A549 (cell line): Measurements from ENCODE around the gene FBXO47. TPM values are rescaled to one million over a fixed set of nuclear protein-coding genes. Genes with fewer than 3 reads are reported as not detected.
A peak's percentile ranks its signal among the peaks of the same experiment; 100 is the strongest.

Experiments
- ATAC-seq, 2 experiments: fragments of 200-7000 bp in 1 of 2; fragments of >200 bp in 1 of 2; cut with Nextera tagmentation in 1 of 2; cut with Tn5 transposase in 1 of 2; 3 replicates each; pipeline versions ENCODE4 v1.8.0 to v1.9.1; 2018 to 2020; ENCODE audit warnings: mild to moderate bottlenecking in 1 of 2, moderate library complexity in 1 of 2
- CTCF ChIA-PET: fragments of 300-600 bp; sonication (Branson Sonifier 250); formaldehyde crosslinking; extraction: SDS; loops from one replicate; lab custom pipeline; 2021; ENCODE audit warnings: antibody characterized with exemption, inconsistent platforms; lab: Yijun Ruan, JAX
- POLR2A ChIA-PET: fragments of 350-600 bp; formaldehyde crosslinking; extraction: SDS; loops from one replicate; lab custom pipeline; 2021; ENCODE audit warnings: antibody characterized with exemption, inconsistent platforms; lab: Yijun Ruan, JAX
- DNase-seq, 2 experiments: peaks; one replicate each; pipeline versions ENCODE4 v3.0.0 to v3.0.0-alpha.2; 2011 to 2016; ENCODE audit warnings: low read depth in 1 of 2, low spot score in 1 of 2
- FAIRE-seq: peaks from 2 replicates; lab custom pipeline; 2011; peaks lifted over from hg19 to GRCh38; lab: Jason Lieb, UNC
- H3K27ac ChIP-seq, 2 experiments: fragments of >200 bp; sonication (Bioruptor Twin); formaldehyde crosslinking; 3 replicates each; pipeline ENCODE4 v1.5.1; 2016 to 2017
- H3K4me1 ChIP-seq: fragments of >200 bp; sonication (Bioruptor Twin); formaldehyde crosslinking; 3 replicates; pipeline ENCODE4 v1.6.1; 2016
- H3K4me2 ChIP-seq: fragments of >200 bp; sonication (Bioruptor Twin); formaldehyde crosslinking; 3 replicates; pipeline ENCODE4 v1.6.1; 2016
- H3K4me3 ChIP-seq: fragments of >200 bp; sonication (Bioruptor Twin); formaldehyde crosslinking; 3 replicates; pipeline ENCODE4 v1.5.1; 2016
- H3K9me3 ChIP-seq: fragments of >200 bp; sonication (Bioruptor Twin); formaldehyde crosslinking; 3 replicates; pipeline ENCODE4 v1.6.1; 2016
- CHD4 ChIP-seq: fragments of 200-600 bp; sonication (generic); IDR thresholded peaks from 2 replicates; pipeline ENCODE4 v1.6.1; 2016; ENCODE audit warnings: antibody characterized with exemption, mild to moderate bottlenecking, borderline replicate concordance
- FOSB ChIP-seq: fragments of 250-450 bp; sonication (Bioruptor Pico); IDR thresholded peaks from 2 replicates; pipeline ENCODE4 v1.5.0; 2020; ENCODE audit warnings: mild to moderate bottlenecking, moderate library complexity
- HDAC2 ChIP-seq: fragments of 200-600 bp; sonication (generic); IDR thresholded peaks from 2 replicates; pipeline ENCODE4 v1.6.1; 2016
- HES2 ChIP-seq: fragments of >200 bp; sonication (Bioruptor Twin); formaldehyde crosslinking; IDR thresholded peaks from 2 replicates; pipeline ENCODE4 v1.6.1; 2016
- HEYL ChIP-seq: fragments of 250-450 bp; sonication (Bioruptor Pico); IDR thresholded peaks from 2 replicates; pipeline ENCODE4 v1.8.0; 2021; ENCODE audit warnings: mild to moderate bottlenecking, moderate library complexity
- HMGXB4 ChIP-seq: fragments of 250-450 bp; sonication (Bioruptor Pico); IDR thresholded peaks from 2 replicates; pipeline ENCODE4 v1.5.0; 2021; ENCODE audit warnings: mild to moderate bottlenecking, moderate library complexity, borderline replicate concordance
- HOXA7 ChIP-seq: fragments of 250-450 bp; sonication (Bioruptor Pico); IDR thresholded peaks from 2 replicates; pipeline ENCODE4 v1.5.0; 2020; ENCODE audit warnings: mild to moderate bottlenecking, moderate library complexity
- HOXB13 ChIP-seq: fragments of 250-450 bp; sonication (Bioruptor Pico); IDR thresholded peaks from 2 replicates; pipeline ENCODE4 v1.5.0; 2020; ENCODE audit warnings: low read depth, mild to moderate bottlenecking, moderate library complexity
- JUN ChIP-seq, 2 experiments: fragments of >200 bp; sonication (Bioruptor Twin); formaldehyde crosslinking; IDR thresholded peaks; 2 replicates in 1 of 2; 3 replicates in 1 of 2; pipeline ENCODE4 v1.6.1; 2016 to 2017
- KDM5A ChIP-seq: fragments of 200-600 bp; sonication (generic); IDR thresholded peaks from 2 replicates; pipeline ENCODE4 v1.6.1; 2016; ENCODE audit warnings: antibody characterized with exemption, mild to moderate bottlenecking
- MAFK ChIP-seq: fragments of 450-650 bp; IDR thresholded peaks from 2 replicates; pipeline ENCODE4 v1.6.1; 2014; ENCODE audit not compliant: partially characterized antibody
- NFE2L2 ChIP-seq: fragments of 150-350 bp; conservative IDR thresholded peaks from 2 replicates; pipeline ENCODE4 v1.6.1; 2014; ENCODE audit warnings: low read length
- NPAS2 ChIP-seq: fragments of 250-450 bp; sonication (Bioruptor Pico); IDR thresholded peaks from 2 replicates; pipeline ENCODE4 v1.8.0; 2022; ENCODE audit warnings: mild to moderate bottlenecking, moderate library complexity, borderline replicate concordance
- NR3C1 ChIP-seq: fragments of >200 bp; sonication (Bioruptor Twin); formaldehyde crosslinking; IDR thresholded peaks from 3 replicates; pipeline ENCODE4 v1.6.1; 2017
- PHF8 ChIP-seq: fragments of 200-600 bp; sonication (generic); IDR thresholded peaks from 2 replicates; pipeline ENCODE4 v1.6.1; 2016; ENCODE audit warnings: low read depth, mild to moderate bottlenecking, antibody characterized with exemption, moderate library complexity, borderline replicate concordance
- RAD21 ChIP-seq, 2 experiments: fragments of >200 bp in 1 of 2; sonication (Bioruptor Twin) in 1 of 2; formaldehyde crosslinking in 1 of 2; IDR thresholded peaks in 1 of 2; conservative IDR thresholded peaks in 1 of 2; 2 replicates in 1 of 2; 3 replicates in 1 of 2; pipeline ENCODE4 v1.6.1; 2012 to 2018; ENCODE audit warnings: inconsistent platforms in 1 of 2
- RNF2 ChIP-seq: fragments of 200-600 bp; sonication (generic); IDR thresholded peaks from 2 replicates; pipeline ENCODE4 v1.6.1; 2016; ENCODE audit warnings: low read depth, mild to moderate bottlenecking, antibody characterized with exemption, moderate library complexity, borderline replicate concordance
- SMC3 ChIP-seq: fragments of >200 bp; sonication (Bioruptor Twin); formaldehyde crosslinking; IDR thresholded peaks from 3 replicates; pipeline ENCODE4 v1.6.1; 2018; ENCODE audit warnings: inconsistent platforms
- WGBS: methylation state at CpG from one replicate; pipeline ENCODE4 v1.1.6; 2017; ENCODE audit errors: missing lambda C conversion rate; 5-methylcytosine and 5-hydroxymethylcytosine counted together
- polyA plus RNA-seq, 4 experiments: library from polyadenylated mRNA; depleted of rRNA in 3 of 4; stranded (reverse); fragments of >200 nt; fragmentation: RNase III in 1 of 4; extraction: RNeasy Plus Mini Kit Qiagen cat#74134 plus additional on column Dnase treatment in 1 of 4; gene quantifications; 2 replicates in 3 of 4; 3 replicates in 1 of 4; pipeline ENCODE4 v1.2.3, GENCODE V29; 2011 to 2017
- TF ChIP-seq, protein P1 (sequence below): fragments of 250-450 bp; sonication (Bioruptor Pico); IDR thresholded peaks from 2 replicates; pipeline ENCODE4 v1.5.0; 2020; ENCODE audit warnings: low read depth, mild to moderate bottlenecking, moderate library complexity
- TF ChIP-seq, protein P2 (sequence below): IDR thresholded peaks from 2 replicates; pipeline ENCODE4 v1.6.1; 2012
- TF ChIP-seq, protein P3 (sequence below): fragments of >200 bp; sonication (Bioruptor Twin); formaldehyde crosslinking; IDR thresholded peaks from 3 replicates; pipeline ENCODE4 v1.5.1; 2016

Gene FBXO47
- polyA plus RNA-seq, 2 of the 4 experiments (the other 2 are of a cell fraction): 0.04 TPM; not detected in 1

- DNase-seq: no peak
- FAIRE-seq: no peak
- Histone ChIP-seq H3K27ac (no peak overlapping the region), H3K9me3 (no peaks in the 10 kb centered on the region), H3K4me3 (no peak overlapping the region), H3K4me2 (no peak overlapping the region), H3K4me1 (peaks cover 26% of the 10 kb centered on the region)
- ChIA-PET POLR2A (no interaction called here), CTCF (interaction anchor here (1.2 to 6.3 kb wide), 6 partner anchors 11 to 234 kb away, joined by 3 to 50 read pairs (median 6); partner anchors contain the start of genes FBXO47 and LASP1)
- no peak for TF ChIP-seq MAFK
- no peak for TF ChIP-seq HMGXB4 (CRISPR knock-in tag)
- no peak for TF ChIP-seq FOSB (CRISPR knock-in tag)
- no peak for TF ChIP-seq PHF8
- TF ChIP-seq, protein P1, sequence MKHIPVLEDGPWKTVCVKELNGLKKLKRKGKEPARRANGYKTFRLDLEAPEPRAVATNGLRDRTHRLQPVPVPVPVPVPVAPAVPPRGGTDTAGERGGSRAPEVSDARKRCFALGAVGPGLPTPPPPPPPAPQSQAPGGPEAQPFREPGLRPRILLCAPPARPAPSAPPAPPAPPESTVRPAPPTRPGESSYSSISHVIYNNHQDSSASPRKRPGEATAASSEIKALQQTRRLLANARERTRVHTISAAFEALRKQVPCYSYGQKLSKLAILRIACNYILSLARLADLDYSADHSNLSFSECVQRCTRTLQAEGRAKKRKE (CRISPR knock-in tag): no peak
- no peak for TF ChIP-seq RNF2
- TF ChIP-seq HES2: no peak
- no peak for TF ChIP-seq HEYL (CRISPR knock-in tag)
- TF ChIP-seq HOXB13 (CRISPR knock-in tag): no peak
- TF ChIP-seq SMC3: no peak
- no peak for TF ChIP-seq NPAS2 (CRISPR knock-in tag)
- TF ChIP-seq, protein P2, sequence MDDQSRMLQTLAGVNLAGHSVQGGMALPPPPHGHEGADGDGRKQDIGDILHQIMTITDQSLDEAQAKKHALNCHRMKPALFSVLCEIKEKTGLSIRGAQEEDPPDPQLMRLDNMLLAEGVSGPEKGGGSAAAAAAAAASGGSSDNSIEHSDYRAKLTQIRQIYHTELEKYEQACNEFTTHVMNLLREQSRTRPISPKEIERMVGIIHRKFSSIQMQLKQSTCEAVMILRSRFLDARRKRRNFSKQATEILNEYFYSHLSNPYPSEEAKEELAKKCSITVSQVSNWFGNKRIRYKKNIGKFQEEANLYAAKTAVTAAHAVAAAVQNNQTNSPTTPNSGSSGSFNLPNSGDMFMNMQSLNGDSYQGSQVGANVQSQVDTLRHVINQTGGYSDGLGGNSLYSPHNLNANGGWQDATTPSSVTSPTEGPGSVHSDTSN: no peak
- no peak for TF ChIP-seq HDAC2
- no peak for TF ChIP-seq CHD4
- TF ChIP-seq NFE2L2: no peak
- TF ChIP-seq KDM5A: no peak
- no peak for TF ChIP-seq NR3C1
- no peak for TF ChIP-seq HOXA7
- 87% methylated on average over 5 of the region's 5 CpGs for WGBS
- no peak for ATAC-seq
Observed at GRCh38 chr17:38918916-38919315, 48.3 kb downstream of the FBXO47 start.

GRCh38 chr17:38918129-38918913 lies 48.9 kb downstream of the FBXO47 start:
- CTCF ChIA-PET: interaction anchor here (1.0 to 6.3 kb wide), 7 partner anchors 10 to 235 kb away, joined by 3 to 50 read pairs (median 5); partner anchors contain the start of genes FBXO47 and LASP1
- TF ChIP-seq JUN (IDR thresholded peaks at IDR 0.05) (no peak), RAD21 (conservative IDR thresholded peaks at IDR 0.05 in 1 of 2, IDR thresholded peaks at IDR 0.05 in 1 of 2) (peak; percentile 20 to 31; a peak in 2 of 5 replicates)
- TF ChIP-seq, protein P3, sequence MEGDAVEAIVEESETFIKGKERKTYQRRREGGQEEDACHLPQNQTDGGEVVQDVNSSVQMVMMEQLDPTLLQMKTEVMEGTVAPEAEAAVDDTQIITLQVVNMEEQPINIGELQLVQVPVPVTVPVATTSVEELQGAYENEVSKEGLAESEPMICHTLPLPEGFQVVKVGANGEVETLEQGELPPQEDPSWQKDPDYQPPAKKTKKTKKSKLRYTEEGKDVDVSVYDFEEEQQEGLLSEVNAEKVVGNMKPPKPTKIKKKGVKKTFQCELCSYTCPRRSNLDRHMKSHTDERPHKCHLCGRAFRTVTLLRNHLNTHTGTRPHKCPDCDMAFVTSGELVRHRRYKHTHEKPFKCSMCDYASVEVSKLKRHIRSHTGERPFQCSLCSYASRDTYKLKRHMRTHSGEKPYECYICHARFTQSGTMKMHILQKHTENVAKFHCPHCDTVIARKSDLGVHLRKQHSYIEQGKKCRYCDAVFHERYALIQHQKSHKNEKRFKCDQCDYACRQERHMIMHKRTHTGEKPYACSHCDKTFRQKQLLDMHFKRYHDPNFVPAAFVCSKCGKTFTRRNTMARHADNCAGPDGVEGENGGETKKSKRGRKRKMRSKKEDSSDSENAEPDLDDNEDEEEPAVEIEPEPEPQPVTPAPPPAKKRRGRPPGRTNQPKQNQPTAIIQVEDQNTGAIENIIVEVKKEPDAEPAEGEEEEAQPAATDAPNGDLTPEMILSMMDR: peak; percentile 29
- DNase-seq: no peak
- Histone ChIP-seq H3K4me3 (no peak overlapping the region), H3K27ac (no peak overlapping the region), H3K9me3 (no peaks in the 10 kb centered on the region), H3K4me2 (no peak overlapping the region), H3K4me1 (peaks cover 28% of the 10 kb centered on the region)
- no peak for ATAC-seq
- POLR2A ChIA-PET: no interaction called here
- 90% methylated on average over 37 of the region's 37 CpGs for WGBS
- FAIRE-seq: no peak
